HG03139 (cell line): ENCODE data around the gene KIF27.
"Not testable (repeated sequence)": the region's sequence is repeated elsewhere in the genome, so short reads cannot be mapped to it uniquely, and the experiment has no call there.

Experiments used
- ATAC-seq: cut with Tn5 transposase; IDR thresholded peaks from one replicate; pipeline ENCODE4 v1.9.1; 2021; ENCODE audit not compliant: unreplicated experiment

KIF27 gene

DNA sequence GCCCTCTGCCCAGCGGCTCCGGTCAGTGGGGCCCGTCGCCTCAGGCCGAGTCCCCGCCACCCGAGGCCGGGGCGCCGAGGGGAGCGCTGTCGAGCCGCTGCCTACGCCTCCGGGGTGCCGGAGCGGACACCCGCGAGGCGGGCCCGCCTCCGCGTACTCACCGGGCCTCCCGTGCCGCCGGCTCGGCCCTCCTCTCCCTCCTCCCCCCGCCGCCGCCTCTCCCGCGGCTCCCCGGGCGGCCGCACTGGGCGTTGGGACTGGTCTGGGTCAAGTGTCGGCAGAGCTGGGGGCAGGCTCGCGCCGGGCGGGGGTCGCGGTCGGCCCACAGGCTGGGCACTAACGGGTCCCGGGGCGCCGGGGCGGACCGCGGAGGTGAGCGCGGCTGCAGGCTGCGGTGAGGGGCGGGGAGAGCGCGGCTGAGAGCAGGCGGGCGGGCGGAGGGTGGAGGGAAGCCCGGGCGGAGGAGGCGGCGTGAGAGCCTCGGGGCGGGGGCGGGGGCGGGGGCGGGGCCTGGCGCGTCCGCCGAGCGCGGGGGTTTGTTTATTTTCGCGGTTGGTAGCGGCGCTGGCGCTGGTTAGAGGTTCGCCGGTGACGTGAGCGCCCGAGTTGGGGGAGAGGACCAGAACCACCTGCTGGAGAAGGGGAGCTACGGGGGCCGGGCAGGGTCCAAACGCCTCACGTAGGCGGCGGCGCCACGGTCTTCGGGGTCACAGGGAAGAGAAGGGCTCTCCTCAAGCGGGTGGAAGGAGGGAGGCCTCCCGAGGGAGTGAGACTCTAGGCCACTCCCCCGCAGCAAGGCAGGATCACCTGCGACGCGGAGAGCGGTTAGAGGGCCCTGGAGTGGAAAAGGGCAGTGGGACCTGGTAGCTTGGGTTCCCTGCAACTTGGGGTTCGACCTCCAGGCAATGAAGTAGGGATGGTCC is 103.6 kb downstream of the KIF27 start, which contains the start of gene GKAP1:
GKAP1 (minus strand) TSS at position 414 of the 923 bp plus-strand sequence. CDS start 11,252 bp downstream, outside the sequence.
- peak; percentile 78 for ATAC-seq

DNA sequence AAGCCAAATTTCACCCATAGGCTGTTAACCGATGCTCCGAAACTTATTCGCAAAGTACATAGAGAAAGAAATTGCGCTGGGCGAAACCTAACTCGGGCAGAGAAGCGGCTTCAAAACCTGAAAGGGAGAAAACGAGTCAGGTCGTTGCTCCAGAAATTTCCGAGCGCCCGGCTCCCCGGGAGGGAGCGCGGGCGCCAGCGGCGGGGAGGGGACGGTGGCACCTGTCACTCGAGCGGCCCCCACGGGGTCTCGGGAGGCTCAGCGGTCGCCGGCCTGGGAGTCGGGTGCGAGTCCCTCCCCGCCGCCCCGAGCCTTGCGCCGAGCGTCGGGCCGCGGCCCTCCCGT is 104.2 kb downstream of the KIF27 start:
- ATAC-seq, result not testable (repeated sequence)

DNA sequence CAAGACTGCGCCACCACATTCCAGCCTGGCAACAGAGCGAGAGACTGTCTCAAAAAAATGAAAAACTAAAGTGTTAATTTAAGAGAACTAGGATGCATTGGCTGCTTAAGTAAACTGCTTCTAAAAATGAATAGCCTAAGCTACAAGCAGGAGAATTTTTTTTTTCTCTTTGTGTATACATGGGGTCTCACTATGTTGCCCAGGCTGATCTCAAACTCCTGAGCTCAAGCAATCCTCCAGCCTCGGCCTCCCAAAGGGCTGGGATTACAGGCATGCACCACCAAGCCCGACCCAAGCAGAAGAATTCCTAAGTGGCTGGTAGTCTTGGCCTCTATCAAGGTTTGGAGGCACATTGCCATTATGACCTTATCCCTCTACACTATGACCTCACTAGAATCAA is 106.1 kb downstream of the KIF27 start:
- not testable (repeated sequence) for ATAC-seq

DNA sequence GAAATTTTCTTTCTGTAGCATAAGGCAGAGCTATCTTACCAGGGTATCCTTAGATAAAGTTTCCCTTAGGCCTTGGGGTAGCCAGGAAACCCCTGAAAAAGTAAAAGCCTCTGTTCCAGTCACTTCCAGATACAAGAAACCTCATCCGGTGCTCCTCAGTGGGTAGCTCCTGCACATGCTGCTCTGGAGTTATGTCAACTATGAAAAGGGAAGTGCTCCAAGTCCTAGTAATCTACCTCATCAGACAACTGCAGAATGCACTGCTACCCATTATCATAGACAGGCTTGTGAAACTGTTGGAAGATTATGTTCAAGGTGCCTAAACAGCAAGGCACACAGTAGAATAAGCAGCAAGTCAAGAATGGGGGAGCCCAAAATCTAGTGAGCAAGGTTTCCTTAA is 112.0 kb downstream of the KIF27 start:
- not testable (repeated sequence) for ATAC-seq

DNA sequence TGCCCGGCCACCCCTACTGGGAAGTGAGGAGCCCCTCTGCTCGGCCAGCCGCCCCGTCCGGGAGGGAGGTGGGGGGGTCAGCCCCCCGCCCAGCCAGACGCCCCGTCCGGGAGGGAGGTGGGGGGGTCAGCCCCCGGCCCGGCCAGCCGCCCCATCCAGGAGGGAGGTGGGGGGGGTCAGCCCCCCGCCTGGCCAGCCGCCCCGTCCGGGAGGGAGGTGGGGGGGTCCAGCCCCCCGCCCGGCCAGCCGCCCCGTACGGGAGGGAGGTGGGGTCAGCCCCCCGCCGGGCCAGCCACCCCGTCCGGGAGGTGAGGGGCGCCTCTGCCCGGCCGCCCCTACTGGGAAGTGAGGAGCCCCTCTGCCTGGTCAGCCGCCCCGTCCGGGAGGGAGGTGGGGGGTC is 116.8 kb downstream of the KIF27 start:
- ATAC-seq, result not testable (repeated sequence)

DNA sequence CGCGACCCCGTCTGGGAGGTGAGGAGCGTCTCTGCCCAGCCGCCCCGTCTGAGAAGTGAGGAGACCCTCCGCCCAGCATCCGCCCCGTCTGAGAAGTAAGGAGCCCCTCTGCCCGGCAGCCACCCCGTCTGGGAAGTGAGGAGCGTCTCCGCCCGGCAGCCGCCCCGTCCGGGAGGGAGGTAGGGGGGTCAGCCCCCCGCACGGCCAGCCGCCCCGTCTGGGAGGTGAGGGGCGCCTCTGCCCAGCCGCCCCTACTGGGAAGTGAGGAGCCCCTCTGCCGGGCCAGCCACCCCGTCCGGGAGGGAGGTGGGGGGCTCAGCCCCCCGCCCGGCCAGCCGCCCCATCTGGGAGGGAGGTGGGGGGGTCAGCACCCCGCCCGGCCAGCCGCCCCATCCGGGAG is 117.3 kb downstream of the KIF27 start:
- ATAC-seq, result not testable (repeated sequence)

DNA sequence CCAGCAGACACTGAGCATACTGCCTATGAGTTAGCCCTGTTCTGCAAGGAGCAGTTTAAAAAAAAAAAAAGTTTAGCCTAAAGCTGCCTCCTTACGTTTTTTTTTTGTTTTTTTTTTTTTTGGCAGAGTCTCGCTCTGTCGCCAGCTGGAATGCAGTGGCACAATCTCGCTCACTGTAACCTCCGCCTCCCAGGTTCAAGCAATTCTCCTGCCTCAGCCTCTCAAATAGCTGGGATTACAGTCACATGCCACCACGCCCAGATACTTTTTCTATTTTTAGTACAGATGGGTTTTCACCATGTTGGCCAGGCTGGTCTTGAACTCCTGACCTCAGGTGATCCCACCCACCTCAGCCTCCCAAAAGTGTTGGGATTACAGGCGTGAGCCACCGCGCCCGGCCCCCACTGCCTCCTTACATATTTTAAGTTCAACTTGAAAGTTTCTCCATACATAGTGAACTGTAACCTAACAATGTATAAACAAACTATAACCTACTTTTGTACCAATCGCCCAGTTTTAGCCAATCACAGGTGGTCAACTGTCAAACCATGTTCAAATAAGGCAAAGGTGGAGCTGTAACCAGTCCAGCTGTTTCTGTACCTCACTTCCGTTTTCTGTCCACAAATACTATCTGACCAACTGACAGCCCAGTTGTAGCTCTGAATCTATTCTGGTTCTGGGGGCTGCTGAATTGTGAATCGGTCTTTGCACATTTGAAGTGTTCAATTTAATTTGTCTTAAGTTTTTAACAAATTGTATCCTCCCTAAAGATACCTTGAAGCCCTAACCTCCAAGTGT is 120.8 kb downstream of the KIF27 start:
- no peak for ATAC-seq

DNA sequence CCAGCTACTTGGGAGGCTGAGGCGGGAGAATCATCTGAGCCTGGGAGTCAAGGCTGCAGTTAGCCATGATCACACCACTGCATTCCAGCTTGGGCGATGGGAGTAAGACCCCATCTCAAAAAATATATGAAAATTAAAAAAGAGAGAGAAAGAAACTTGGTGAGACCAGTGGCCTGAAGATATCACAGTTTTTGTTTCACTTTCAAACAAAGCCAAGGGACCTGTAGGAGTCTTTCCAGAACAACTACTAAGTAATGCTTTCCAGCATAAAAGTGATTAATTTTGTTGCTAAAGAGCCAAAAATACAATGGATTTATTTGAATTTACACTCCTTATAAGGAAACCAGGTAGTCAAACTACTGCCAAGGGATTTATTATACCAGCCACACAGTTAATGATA is 127.2 kb downstream of the KIF27 start:
- ATAC-seq, result no peak

DNA sequence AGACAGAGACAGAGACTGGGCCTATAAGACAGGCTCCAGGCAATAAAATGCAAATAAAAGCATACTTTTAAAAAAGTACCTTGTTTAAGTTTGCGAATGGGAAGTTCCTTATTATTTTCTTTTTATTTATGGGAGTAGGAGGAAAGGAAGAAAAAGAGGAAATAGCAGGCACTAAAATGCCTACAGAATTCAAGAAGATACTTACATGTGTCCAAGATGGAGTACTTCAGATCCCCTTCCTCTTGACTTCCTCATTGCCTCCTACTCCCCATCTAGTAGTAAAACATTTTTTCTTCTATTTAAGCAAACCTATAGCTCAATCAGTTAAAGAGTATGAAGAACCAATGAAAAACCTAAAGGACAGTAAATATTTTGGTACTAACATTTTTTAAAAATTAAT is 128.5 kb downstream of the KIF27 start:
- no peak for ATAC-seq
